Activated naive CD4-positive, alpha-beta T cell treated with anti-CD3 and anti-CD28 coated beads for 36 hours (primary cell): Measurements from ENCODE around the gene ADAMTSL5. TPM values are rescaled to one million over a fixed set of nuclear protein-coding genes. Genes with fewer than 3 reads are reported as not detected.
"Not testable (repeated sequence)": the region's sequence is repeated elsewhere in the genome, so short reads cannot be mapped to it uniquely, and the experiment has no call there.

Experiments used
- CTCF ChIA-PET: fragments of 350-600 bp; sonication (Branson Sonifier 250); formaldehyde crosslinking; loops from one replicate; lab custom pipeline; 2021; ENCODE audit warnings: antibody characterized with exemption; lab: Charles Lee
- DNase-seq: peaks from one replicate; pipeline ENCODE4 v3.0.0-alpha.2; 2020
- H3K27ac Mint-ChIP-seq: one replicate; pipeline ENCODE4 v1.8.0; 2021; ENCODE audit warnings: mild to moderate bottlenecking, mixed read lengths
- H3K27me3 Mint-ChIP-seq: one replicate; pipeline ENCODE4 v1.8.0; 2021; ENCODE audit warnings: low read depth, mixed read lengths
- H3K36me3 Mint-ChIP-seq: one replicate; pipeline ENCODE4 v1.8.0; 2021; ENCODE audit warnings: low read depth, mixed read lengths
- H3K4me1 Mint-ChIP-seq: one replicate; pipeline ENCODE4 v1.8.0; 2021; ENCODE audit warnings: low read depth, mixed read lengths
- H3K4me3 Mint-ChIP-seq: one replicate; pipeline ENCODE4 v1.8.0; 2021; ENCODE audit warnings: mild to moderate bottlenecking, moderate library complexity, mixed read lengths
- H3K9me3 Mint-ChIP-seq: one replicate; pipeline ENCODE4 v1.8.0; 2021; ENCODE audit warnings: mixed read lengths
- intact Hi-C: fragments of 100-400 bp; cut with micrococcal nuclease; formaldehyde crosslinking; loops from one replicate; pipeline ENCODE4 v1.15.1; 2023
- total RNA-seq, 2 experiments: library from RNA; stranded (reverse); gene quantifications; one replicate each; pipeline ENCODE4 v1.2.3, GENCODE V29; 2021

The ADAMTSL5 gene
- total RNA-seq, 2 experiments from 2014 or later: 0.95 to 1.6 TPM

GRCh38 chr19:1540365-1540925, 27.6 kb upstream of the ADAMTSL5 start:
- Mint-ChIP-seq H3K36me3 (no peaks in the 10 kb centered on the region), H3K4me3 (no peak overlapping the region), H3K4me1 (no peaks in the 10 kb centered on the region), H3K27me3 (peaks cover 23% of the 10 kb centered on the region), H3K27ac (no peak overlapping the region), H3K9me3 (no peaks in the 10 kb centered on the region)
- CTCF ChIA-PET: interaction anchor here (0.6 kb wide), 1 partner anchor 8 kb away, joined by 6 read pairs; no protein-coding TSS in a partner anchor
- intact Hi-C loops: loop anchor here (10.0 kb wide), 1 partner anchor 254 kb away; no protein-coding TSS in a partner anchor
- DNase-seq: no peak

- intact Hi-C loops: loop anchor here (10.0 kb wide), 1 partner anchor 255 kb away; no protein-coding TSS in a partner anchor
- peaks cover 25% of the 10 kb centered on the region for H3K27me3 Mint-ChIP-seq
- DNase-seq, H3K36me3 Mint-ChIP-seq, H3K9me3 Mint-ChIP-seq, CTCF ChIA-PET, H3K27ac Mint-ChIP-seq, H3K4me3 Mint-ChIP-seq, H3K4me1 Mint-ChIP-seq: not testable (repeated sequence)
Measured at GRCh38 chr19:1539749-1540148, 26.9 kb upstream of the ADAMTSL5 start.

- no peak overlapping the region for H3K4me3 Mint-ChIP-seq
- H3K4me1 Mint-ChIP-seq: no peaks in the 10 kb centered on the region
- H3K27ac Mint-ChIP-seq: no peak overlapping the region
- no peak for DNase-seq
- no peaks in the 10 kb centered on the region for H3K9me3 Mint-ChIP-seq
- intact Hi-C loops: no loop called here
- H3K36me3 Mint-ChIP-seq: no peaks in the 10 kb centered on the region
- H3K27me3 Mint-ChIP-seq: peaks cover 23% of the 10 kb centered on the region
- CTCF ChIA-PET: interaction anchor here (0.7 to 1.3 kb wide), 2 partner anchors 133 to 243 kb away, joined by 3 to 4 read pairs; no protein-coding TSS in a partner anchor
Measured at GRCh38 chr19:1538978-1539377, 26.2 kb upstream of the ADAMTSL5 start.

GRCh38 chr19:1535699-1536098, 22.9 kb upstream of the ADAMTSL5 start:
- H3K36me3 Mint-ChIP-seq, DNase-seq, H3K4me3 Mint-ChIP-seq, H3K9me3 Mint-ChIP-seq, H3K4me1 Mint-ChIP-seq, H3K27ac Mint-ChIP-seq, intact Hi-C loops: not testable (repeated sequence)
- peaks cover 15% of the 10 kb centered on the region for H3K27me3 Mint-ChIP-seq
- CTCF ChIA-PET: interaction anchor here (0.7 to 1.8 kb wide), 2 partner anchors 11 to 73 kb away, joined by 3 to 5 read pairs; no protein-coding TSS in a partner anchor

- Mint-ChIP-seq H3K9me3 (no peaks in the 10 kb centered on the region), H3K36me3 (no peaks in the 10 kb centered on the region), H3K4me3 (no peak overlapping the region), H3K27me3 (peaks cover 13% of the 10 kb centered on the region), H3K4me1 (no peaks in the 10 kb centered on the region), H3K27ac (no peak overlapping the region)
- CTCF ChIA-PET: interaction anchor here (1.8 kb wide), 1 partner anchor 11 kb away, joined by 5 read pairs; no protein-coding TSS in a partner anchor
- intact Hi-C loops: no loop called here
- no peak for DNase-seq
Measured at GRCh38 chr19:1534972-1535371, 22.2 kb upstream of the ADAMTSL5 start.

- no peak overlapping the region for H3K27ac Mint-ChIP-seq
- H3K4me3 Mint-ChIP-seq: no peak overlapping the region
- CTCF ChIA-PET: no interaction called here
- DNase-seq: no peak
- intact Hi-C loops: no loop called here
- H3K27me3 Mint-ChIP-seq: peaks cover 14% of the 10 kb centered on the region
- H3K9me3 Mint-ChIP-seq: no peaks in the 10 kb centered on the region
- H3K4me1 Mint-ChIP-seq: no peaks in the 10 kb centered on the region
- no peaks in the 10 kb centered on the region for H3K36me3 Mint-ChIP-seq
Measured at GRCh38 chr19:1533510-1534150, 20.8 kb upstream of the ADAMTSL5 start.

- H3K4me1 Mint-ChIP-seq: no peaks in the 10 kb centered on the region
- no peak overlapping the region for H3K27ac Mint-ChIP-seq
- peaks cover 19% of the 10 kb centered on the region for H3K27me3 Mint-ChIP-seq
- CTCF ChIA-PET: no interaction called here
- no peaks in the 10 kb centered on the region for H3K36me3 Mint-ChIP-seq
- no peaks in the 10 kb centered on the region for H3K9me3 Mint-ChIP-seq
- H3K4me3 Mint-ChIP-seq: no peak overlapping the region
- DNase-seq: no peak
- intact Hi-C loops: no loop called here
Measured at GRCh38 chr19:1532003-1532402, 19.2 kb upstream of the ADAMTSL5 start.

GRCh38 chr19:1531587-1531986, 18.8 kb upstream of the ADAMTSL5 start:
- intact Hi-C loops: no loop called here
- Mint-ChIP-seq H3K27me3 (peaks cover 20% of the 10 kb centered on the region), H3K27ac (no peak overlapping the region), H3K4me3 (no peak overlapping the region), H3K36me3 (no peaks in the 10 kb centered on the region), H3K4me1 (no peaks in the 10 kb centered on the region), H3K9me3 (no peaks in the 10 kb centered on the region)
- CTCF ChIA-PET: no interaction called here
- DNase-seq: no peak

- H3K9me3 Mint-ChIP-seq, DNase-seq, CTCF ChIA-PET, intact Hi-C loops, H3K36me3 Mint-ChIP-seq, H3K4me1 Mint-ChIP-seq, H3K27ac Mint-ChIP-seq, H3K4me3 Mint-ChIP-seq: not testable (repeated sequence)
- H3K27me3 Mint-ChIP-seq: peaks cover 27% of the 10 kb centered on the region
Measured at GRCh38 chr19:1530856-1531255, 18.0 kb upstream of the ADAMTSL5 start.

GRCh38 chr19:1529430-1529816, 16.6 kb upstream of the ADAMTSL5 start:
- no peaks in the 10 kb centered on the region for H3K36me3 Mint-ChIP-seq
- intact Hi-C loops: no loop called here
- CTCF ChIA-PET: no interaction called here
- no peak overlapping the region for H3K27ac Mint-ChIP-seq
- peaks cover 30% of the 10 kb centered on the region for H3K27me3 Mint-ChIP-seq
- H3K4me1 Mint-ChIP-seq: peaks cover 5% of the 10 kb centered on the region
- DNase-seq: no peak
- no peaks in the 10 kb centered on the region for H3K9me3 Mint-ChIP-seq
- no peak overlapping the region for H3K4me3 Mint-ChIP-seq

- H3K9me3 Mint-ChIP-seq: no peaks in the 10 kb centered on the region
- peaks cover 7% of the 10 kb centered on the region for H3K4me1 Mint-ChIP-seq
- H3K27ac Mint-ChIP-seq: no peak overlapping the region
- no peak overlapping the region for H3K4me3 Mint-ChIP-seq
- DNase-seq: no peak
- no peaks in the 10 kb centered on the region for H3K36me3 Mint-ChIP-seq
- CTCF ChIA-PET: no interaction called here
- intact Hi-C loops: no loop called here
- peaks cover 32% of the 10 kb centered on the region for H3K27me3 Mint-ChIP-seq
Measured at GRCh38 chr19:1528596-1529429, 16.0 kb upstream of the ADAMTSL5 start.

- CTCF ChIA-PET: no interaction called here
- Mint-ChIP-seq H3K27ac (no peak overlapping the region), H3K4me1 (peaks cover 7% of the 10 kb centered on the region), H3K36me3 (no peaks in the 10 kb centered on the region), H3K9me3 (no peaks in the 10 kb centered on the region), H3K4me3 (no peak overlapping the region), H3K27me3 (peaks cover 36% of the 10 kb centered on the region)
- intact Hi-C loops: no loop called here
- no peak for DNase-seq
Measured at GRCh38 chr19:1527650-1528309, 15.0 kb upstream of the ADAMTSL5 start.
